ENCODE data around the gene GMCL1. TPM values are rescaled to one million over a fixed set of nuclear protein-coding genes. Genes with fewer than 3 reads are reported as not detected.

GMCL1 gene
- total RNA-seq, 1 experiment from 2014 or later = 20.1 TPM

DNA sequence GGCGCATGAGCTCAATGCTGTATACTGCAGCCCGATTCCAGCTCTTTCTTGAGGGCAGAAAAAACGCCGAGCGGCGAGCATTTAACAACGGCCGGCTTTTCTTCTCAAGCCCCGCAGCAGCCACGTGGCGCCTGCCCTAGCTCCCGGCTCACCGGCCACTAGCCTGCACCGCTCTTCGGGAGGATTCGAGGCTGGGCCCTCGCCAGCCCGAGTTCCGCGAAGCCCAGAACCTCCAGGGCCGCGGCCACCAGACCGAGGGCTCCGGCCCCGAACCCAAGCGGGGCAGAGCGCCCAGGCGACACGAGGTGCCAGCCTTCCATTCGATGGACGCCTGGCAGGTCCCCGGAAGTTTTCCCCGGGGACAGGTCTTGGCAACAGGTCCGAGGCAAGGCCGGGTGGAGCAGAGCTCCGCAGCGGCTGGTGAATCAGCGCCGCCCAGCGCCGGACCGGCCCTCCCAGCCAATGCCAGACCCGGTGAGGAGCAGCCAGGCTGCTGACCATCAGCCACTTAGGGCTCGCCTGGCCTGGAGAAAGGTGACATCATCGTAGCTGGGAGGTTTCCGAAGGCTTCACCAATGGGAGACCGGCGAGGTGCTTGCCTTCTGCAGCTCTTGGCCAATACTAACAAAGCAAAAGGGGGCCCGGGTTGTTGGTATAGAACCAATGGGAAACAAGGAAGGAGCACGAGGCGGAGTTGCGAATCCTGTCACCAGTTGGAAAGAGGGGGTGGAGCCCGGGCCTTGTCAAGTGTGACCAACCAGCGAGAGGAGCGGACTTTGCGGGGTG lies 84.9 kb downstream of the GMCL1 start:
- Histone ChIP-seq H3K27ac (peak overlapping the region; percentile 68), H3K4me1 (replicated peaks) (peaks cover 16% of the 10 kb centered on the region), H3K27me3 (replicated peaks) (no peaks in the 10 kb centered on the region), H3K36me3 (peaks cover 6% of the 10 kb centered on the region; the same call in 1 of the 2 replicates), H3K4me3 (peak overlapping the region; percentile 68), H3K9me3 (replicated peaks) (no peaks in the 10 kb centered on the region)
- peak; percentile 100 for DNase-seq (ENCODE audit: low read depth in 1 of 2, low spot score in 2 of 2)

DNA sequence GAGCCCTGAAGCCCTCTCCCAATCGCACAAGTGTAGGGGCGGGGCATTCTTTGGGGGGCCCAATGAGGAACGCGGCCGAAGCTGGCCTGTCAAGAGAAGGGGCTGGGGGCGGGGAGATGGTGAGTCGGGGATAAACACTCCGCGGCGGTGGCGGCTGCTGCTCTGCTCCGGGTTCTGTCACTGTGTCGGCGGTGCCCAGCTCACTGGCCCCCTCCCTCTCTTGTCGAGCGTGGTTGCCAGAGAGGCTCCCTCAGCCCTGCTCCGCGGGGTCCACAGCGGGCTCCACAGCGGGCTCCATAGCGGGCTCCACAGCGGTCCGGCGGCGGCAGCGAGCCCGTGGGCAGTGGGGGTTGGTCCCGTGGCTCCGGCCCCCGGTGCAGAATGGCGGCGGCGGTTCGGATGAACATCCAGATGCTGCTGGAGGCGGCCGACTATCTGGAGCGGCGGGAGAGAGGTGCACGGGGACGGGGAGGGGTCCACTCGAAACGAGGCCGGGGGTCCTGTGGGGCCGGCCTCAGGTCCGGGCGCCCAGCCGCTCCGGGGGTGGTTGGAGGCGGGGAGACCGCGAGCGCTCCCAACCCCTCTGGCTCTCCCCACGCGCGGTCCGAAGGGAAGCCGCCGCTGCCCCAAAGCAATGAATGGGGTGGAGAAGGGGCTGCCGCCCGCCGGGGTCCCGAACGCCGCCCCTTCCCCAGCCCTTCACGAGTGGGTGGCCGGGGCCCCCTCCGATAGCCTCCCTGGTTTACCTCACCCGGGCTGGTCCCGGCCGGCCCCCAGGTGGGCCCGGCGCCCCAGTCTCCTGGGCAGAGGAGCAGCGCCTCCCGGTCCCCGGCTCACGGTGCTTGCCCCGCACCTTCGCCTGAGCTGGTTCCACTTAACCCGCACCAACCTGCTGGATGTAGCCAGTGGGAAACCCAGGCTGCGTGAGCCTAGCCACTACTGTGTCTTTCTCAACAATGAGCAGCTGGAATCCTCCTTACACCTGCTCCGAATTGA lies 85.8 kb downstream of the GMCL1 start, which contains the start of gene MXD1:
Gene MXD1 (plus strand): TSS at position 160 of the 996 bp plus-strand sequence. CDS start 222 bp downstream, at position 382.
- Histone ChIP-seq H3K27me3 (replicated peaks) (no peaks in the 10 kb centered on the region), H3K27ac (peak within 1 kb of the TSS; percentile 68), H3K4me3 (peak within 1 kb of the TSS; percentile 68), H3K36me3 (peaks cover 6% of the 10 kb centered on the region; the same call in 1 of the 2 replicates), H3K4me1 (replicated peaks) (peaks cover 16% of the 10 kb centered on the region), H3K9me3 (replicated peaks) (no peaks in the 10 kb centered on the region)
- DNase-seq (ENCODE audit: low read depth in 1 of 2, low spot score in 2 of 2) = no peak

DNA sequence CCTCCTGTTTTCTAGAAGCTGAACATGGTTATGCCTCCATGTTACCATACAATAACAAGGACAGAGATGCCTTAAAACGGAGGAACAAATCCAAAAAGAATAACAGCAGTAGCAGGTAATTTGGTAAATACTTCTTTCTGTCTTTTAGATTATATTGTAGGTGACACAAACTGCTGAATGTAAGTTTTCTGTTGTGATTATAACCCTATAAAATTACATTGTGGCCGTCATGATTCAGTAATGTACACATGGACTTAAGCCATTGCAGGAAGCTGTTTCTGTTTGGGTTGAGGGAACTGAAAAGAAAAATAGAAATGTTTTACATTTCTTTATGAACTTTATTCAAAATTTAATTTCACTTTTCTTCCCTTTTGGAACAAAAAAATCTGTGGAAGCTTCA lies 86.6 kb downstream of the GMCL1 start:
- no peak for DNase-seq (ENCODE audit: low read depth in 1 of 2, low spot score in 2 of 2)
- no peak overlapping the region for H3K27ac ChIP-seq
- H3K4me3 ChIP-seq = no peak overlapping the region; the same call in 1 of the 2 replicates
- H3K36me3 ChIP-seq = peaks cover 6% of the 10 kb centered on the region; the same call in 1 of the 2 replicates
- H3K27me3 ChIP-seq (replicated peaks) = no peaks in the 10 kb centered on the region
- H3K9me3 ChIP-seq (replicated peaks) = no peaks in the 10 kb centered on the region
- peaks cover 16% of the 10 kb centered on the region for H3K4me1 ChIP-seq (replicated peaks)

DNA sequence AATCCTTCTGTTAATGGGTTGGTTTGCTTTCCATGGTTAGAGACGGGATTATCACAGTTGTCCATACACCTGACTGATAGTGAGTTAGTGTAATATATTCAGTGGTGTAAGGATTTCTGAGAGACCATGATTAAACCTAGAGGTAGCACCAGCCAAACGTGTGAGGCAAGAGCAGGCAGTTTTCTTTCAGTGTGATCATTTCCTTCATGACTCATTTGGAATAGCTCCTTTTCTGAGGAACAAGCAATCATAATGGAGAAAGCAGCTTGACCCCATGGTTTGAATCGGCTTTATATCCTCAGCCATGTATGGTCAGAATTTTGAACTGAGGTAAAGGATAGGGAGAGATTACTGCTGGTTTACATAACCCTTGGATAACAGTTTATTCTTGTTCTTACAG lies 88.4 kb downstream of the GMCL1 start:
- Histone ChIP-seq H3K27me3 (replicated peaks) (no peaks in the 10 kb centered on the region), H3K4me3 (no peak overlapping the region), H3K4me1 (replicated peaks) (peaks cover 16% of the 10 kb centered on the region), H3K36me3 (peaks cover 3% of the 10 kb centered on the region; the same call in 1 of the 2 replicates), H3K9me3 (replicated peaks) (no peaks in the 10 kb centered on the region), H3K27ac (peak overlapping the region; percentile 57)
- DNase-seq (ENCODE audit: low read depth in 1 of 2, low spot score in 2 of 2) = peak in 1 of 2 experiments; percentile 19

DNA sequence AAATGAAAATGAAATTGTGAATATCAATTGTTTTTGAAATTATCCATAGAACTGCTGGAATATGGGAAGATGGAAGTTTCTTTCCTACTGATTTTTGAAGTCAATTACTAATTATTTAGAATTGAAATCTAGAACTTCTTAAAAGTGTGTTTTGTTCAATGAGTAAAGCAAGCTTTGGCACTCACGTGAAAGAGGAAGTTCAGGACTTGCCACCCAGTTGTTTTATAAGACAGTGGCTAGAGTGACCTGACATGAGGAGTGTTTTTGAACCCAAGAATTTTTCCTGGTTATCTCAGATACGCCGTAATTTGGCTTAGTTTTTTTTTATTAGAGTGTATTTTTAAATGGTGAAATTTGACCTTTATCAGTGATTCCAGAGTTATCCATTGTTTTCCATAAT lies 88.9 kb downstream of the GMCL1 start:
- Histone ChIP-seq H3K27me3 (replicated peaks) (no peaks in the 10 kb centered on the region), H3K4me3 (no peak overlapping the region), H3K36me3 (peaks cover 3% of the 10 kb centered on the region; the same call in 1 of the 2 replicates), H3K4me1 (replicated peaks) (peaks cover 16% of the 10 kb centered on the region), H3K9me3 (replicated peaks) (no peaks in the 10 kb centered on the region), H3K27ac (peak overlapping the region; percentile 57)
- DNase-seq (ENCODE audit: low read depth in 1 of 2, low spot score in 2 of 2) = no peak

DNA sequence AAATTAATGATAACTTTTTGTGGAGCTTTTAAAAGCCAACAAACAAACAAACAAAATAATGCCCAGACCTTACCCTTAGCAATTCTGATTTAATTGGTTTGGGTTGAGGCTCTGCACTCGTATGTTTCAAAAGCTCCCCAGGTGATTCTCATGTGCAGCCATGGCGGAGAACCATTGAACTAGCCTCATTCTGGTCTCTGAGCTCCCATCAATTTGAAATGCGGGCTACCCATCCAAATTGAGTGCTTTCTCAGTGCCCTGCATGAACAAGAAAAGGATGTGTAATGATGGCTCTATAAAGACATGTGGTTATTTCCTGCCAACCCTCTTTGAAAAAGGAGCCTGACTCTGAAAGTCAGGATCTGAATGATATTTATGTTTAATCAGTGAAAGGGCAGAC lies 93.7 kb downstream of the GMCL1 start:
- H3K27ac ChIP-seq = no peak overlapping the region
- H3K27me3 ChIP-seq (replicated peaks) = no peaks in the 10 kb centered on the region
- DNase-seq (ENCODE audit: low read depth in 1 of 2, low spot score in 2 of 2) = no peak
- no peak overlapping the region for H3K4me3 ChIP-seq
- no peaks in the 10 kb centered on the region; the same call in 1 of the 2 replicates for H3K36me3 ChIP-seq
- peaks cover 4% of the 10 kb centered on the region for H3K4me1 ChIP-seq (replicated peaks)
- no peaks in the 10 kb centered on the region for H3K9me3 ChIP-seq (replicated peaks)

DNA sequence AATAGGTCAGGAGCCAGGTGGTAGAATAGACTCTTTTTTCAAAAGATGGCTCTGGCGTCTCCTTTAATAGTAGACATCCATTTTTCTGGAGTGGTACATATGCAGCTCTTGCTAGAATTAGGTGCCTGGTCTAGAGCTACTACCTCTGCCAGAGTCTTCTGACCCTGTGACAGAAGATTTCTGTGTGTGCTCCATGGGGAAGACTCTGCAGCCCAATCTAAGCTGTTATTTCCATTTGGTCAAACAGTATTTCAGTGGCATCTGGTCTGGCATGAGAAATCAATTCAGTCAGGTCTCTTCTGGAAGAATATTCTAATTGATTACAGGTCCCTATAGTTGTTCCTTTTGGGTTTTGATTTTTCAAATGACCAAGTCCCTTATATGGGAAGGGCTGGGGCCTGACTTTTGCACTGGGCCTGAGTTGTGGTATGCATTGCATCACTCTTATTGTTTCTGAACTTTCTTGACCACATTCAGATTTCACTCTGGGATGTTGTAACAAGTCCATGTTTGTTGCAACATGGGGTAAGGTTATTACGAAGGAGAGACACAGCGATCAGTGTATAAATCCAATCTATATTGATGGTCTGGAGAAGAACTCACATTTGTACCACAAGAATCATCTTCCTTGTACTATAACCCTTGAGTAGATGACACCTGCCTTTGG lies 97.5 kb downstream of the GMCL1 start:
- no peak for DNase-seq (ENCODE audit: low read depth in 1 of 2, low spot score in 2 of 2)
- Histone ChIP-seq H3K27ac (no peak overlapping the region), H3K9me3 (replicated peaks) (no peaks in the 10 kb centered on the region), H3K4me1 (replicated peaks) (no peaks in the 10 kb centered on the region), H3K36me3 (no peaks in the 10 kb centered on the region; the same call in 1 of the 2 replicates), H3K4me3 (no peak overlapping the region), H3K27me3 (replicated peaks) (no peaks in the 10 kb centered on the region)

Other genes starting within 250 kb of the GMCL1 start
- 83.8 and 84.9 TPM in 2 replicates for gene AAK1, start 185.9 kb upstream of the GMCL1 start, total RNA-seq (2014; rRNA removed; shearing (Covaris generic))
- 9.6 and 18.2 TPM in 2 replicates for gene ANXA4, start 87.5 kb upstream of the GMCL1 start, total RNA-seq (2014; rRNA removed; shearing (Covaris generic))
- gene SNRNP27, start 64.3 kb downstream of the GMCL1 start, total RNA-seq (2014; rRNA removed; shearing (Covaris generic)) = 130 and 195 TPM in 2 replicates
- 3.1 and 4.0 TPM in 2 replicates for gene MXD1, start 85.4 kb downstream of the GMCL1 start, total RNA-seq (2014; rRNA removed; shearing (Covaris generic))
- gene ASPRV1, start 132.0 kb downstream of the GMCL1 start, total RNA-seq (2014; rRNA removed; shearing (Covaris generic)) = 0.08 TPM in 1 of 2 replicates, not detected in the other